Endothelial cell of umbilical vein (primary cell): ENCODE results near the gene SATB2.

Experiments
- EZH2 ChIP-seq: IDR thresholded peaks from 2 replicates; pipeline ENCODE4 v1.6.1; 2012; ENCODE audit warnings: borderline replicate concordance, low read depth, mild to moderate bottlenecking, moderate library complexity, low read length, inconsistent platforms; ENCODE audit not compliant: severe bottlenecking
- GATA2 ChIP-seq: IDR thresholded peaks from 2 replicates; pipeline ENCODE4 v1.7.0; 2011; ENCODE audit warnings: low read depth, mild to moderate bottlenecking, moderate library complexity, mixed read lengths, low read length; ENCODE audit not compliant: insufficient read length, insufficient read depth
- JUN ChIP-seq: IDR thresholded peaks from 2 replicates; pipeline ENCODE4 v1.6.1; 2011; ENCODE audit warnings: borderline replicate concordance, low read depth; ENCODE audit not compliant: insufficient read length, insufficient read depth
- MYC ChIP-seq: IDR thresholded peaks from one replicate; pipeline ENCODE4 v1.6.1; 2011; ENCODE audit warnings: mild to moderate bottlenecking, low read depth, low read length
- POLR2A ChIP-seq: IDR thresholded peaks from 2 replicates; pipeline ENCODE4 v1.6.1; 2012; ENCODE audit warnings: low read depth, mild to moderate bottlenecking, control low read depth, low read length
- POLR2AphosphoS5 ChIP-seq: IDR thresholded peaks from 2 replicates; pipeline ENCODE4 v1.6.1; 2012; ENCODE audit warnings: low read depth, mild to moderate bottlenecking, control low read depth, low read length, moderate library complexity; ENCODE audit not compliant: insufficient read depth
- TF ChIP-seq, protein P1 (sequence below), 2 donors: IDR thresholded peaks; 1 replicate in 1 of 2; 2 replicates in 1 of 2; pipeline ENCODE4 v1.5.1; 2011; ENCODE audit warnings: low read length in 2 of 2, mild to moderate bottlenecking in 2 of 2, moderate library complexity in 2 of 2, control low read depth in 1 of 2, inconsistent platforms in 1 of 2, low read depth in 1 of 2; ENCODE audit not compliant: insufficient read depth in 1 of 2; ENCODE audit errors: extremely low read depth in 1 of 2
- TF ChIP-seq, protein P2 (sequence below): IDR thresholded peaks from 2 replicates; pipeline ENCODE4 v1.6.1; 2011; ENCODE audit not compliant: insufficient read depth, insufficient read length

DNA sequence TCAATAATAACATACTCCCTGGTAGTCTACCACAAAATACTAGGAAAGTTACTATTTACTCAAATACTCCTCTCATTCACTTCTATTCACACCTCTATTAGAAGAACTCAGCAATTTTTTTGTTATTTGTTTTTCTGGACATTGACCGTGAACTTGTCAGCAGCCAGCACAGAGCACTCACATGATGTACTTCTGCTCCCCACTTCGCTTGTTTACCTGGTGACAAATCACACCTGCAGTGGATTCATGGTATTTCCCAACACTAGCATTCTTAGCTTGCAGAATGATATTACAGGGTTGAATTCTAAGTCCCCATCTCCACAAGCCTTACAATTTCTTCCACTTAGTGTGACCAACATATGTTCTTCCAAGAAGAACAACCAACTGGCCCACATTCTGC is 238.2 kb downstream of the SATB2 start:
- TF ChIP-seq, protein P1, sequence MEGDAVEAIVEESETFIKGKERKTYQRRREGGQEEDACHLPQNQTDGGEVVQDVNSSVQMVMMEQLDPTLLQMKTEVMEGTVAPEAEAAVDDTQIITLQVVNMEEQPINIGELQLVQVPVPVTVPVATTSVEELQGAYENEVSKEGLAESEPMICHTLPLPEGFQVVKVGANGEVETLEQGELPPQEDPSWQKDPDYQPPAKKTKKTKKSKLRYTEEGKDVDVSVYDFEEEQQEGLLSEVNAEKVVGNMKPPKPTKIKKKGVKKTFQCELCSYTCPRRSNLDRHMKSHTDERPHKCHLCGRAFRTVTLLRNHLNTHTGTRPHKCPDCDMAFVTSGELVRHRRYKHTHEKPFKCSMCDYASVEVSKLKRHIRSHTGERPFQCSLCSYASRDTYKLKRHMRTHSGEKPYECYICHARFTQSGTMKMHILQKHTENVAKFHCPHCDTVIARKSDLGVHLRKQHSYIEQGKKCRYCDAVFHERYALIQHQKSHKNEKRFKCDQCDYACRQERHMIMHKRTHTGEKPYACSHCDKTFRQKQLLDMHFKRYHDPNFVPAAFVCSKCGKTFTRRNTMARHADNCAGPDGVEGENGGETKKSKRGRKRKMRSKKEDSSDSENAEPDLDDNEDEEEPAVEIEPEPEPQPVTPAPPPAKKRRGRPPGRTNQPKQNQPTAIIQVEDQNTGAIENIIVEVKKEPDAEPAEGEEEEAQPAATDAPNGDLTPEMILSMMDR (IDR thresholded peaks at IDR 0.05; ENCODE audit: extremely low read depth in 1 of 2, insufficient read depth in 1 of 2, low read depth in 1 of 2, low read length in 2 of 2) = no peak
- no peak for TF ChIP-seq EZH2
- no peak for TF ChIP-seq POLR2AphosphoS5
- no peak for TF ChIP-seq POLR2A
- TF ChIP-seq JUN = no peak
- TF ChIP-seq GATA2 = no peak
- TF ChIP-seq, protein P2, sequence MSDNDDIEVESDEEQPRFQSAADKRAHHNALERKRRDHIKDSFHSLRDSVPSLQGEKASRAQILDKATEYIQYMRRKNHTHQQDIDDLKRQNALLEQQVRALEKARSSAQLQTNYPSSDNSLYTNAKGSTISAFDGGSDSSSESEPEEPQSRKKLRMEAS = no peak
- TF ChIP-seq MYC = no peak
